ENCODE measurements around the gene LGALS16. TPM values are rescaled to one million over a fixed set of nuclear protein-coding genes. Genes with fewer than 3 reads are reported as not detected.

LGALS16 gene
- total and polyA plus RNA-seq, 2 donors (not counting 1 experiment from before 2014, with no cell fraction given) = not detected

- Mint-ChIP-seq H3K27ac (no peak overlapping the region), H3K4me3 (no peak overlapping the region), H3K9me3 (ENCODE audit: insufficient read depth) (no peaks in the 10 kb centered on the region), H3K4me1 (peaks cover 4% of the 10 kb centered on the region), H3K27me3 (peaks cover 38% of the 10 kb centered on the region)
- Histone ChIP-seq H4K20me1 (ENCODE audit: control insufficient read depth, insufficient read depth, low read length, poor library complexity, severe bottlenecking) (no peaks in the 10 kb centered on the region), H2AFZ (ENCODE audit: insufficient read depth, low read depth, low read length, poor library complexity, severe bottlenecking) (no peak overlapping the region), H3K9ac (ENCODE audit: low read length) (no peak overlapping the region), H3K9me3 (ENCODE audit: control extremely low read depth in 1 of 3, control insufficient read depth in 2 of 3, insufficient read depth in 1 of 3, low read length in 2 of 3) (no peaks in the 10 kb centered on the region), H3K36me3 (replicated peaks in 1 of 2; ENCODE audit: control extremely low read depth in 1 of 2, control insufficient read depth in 1 of 2, extremely low read depth in 1 of 2, insufficient read depth in 2 of 2, low read length in 1 of 2) (no peaks in the 10 kb centered on the region), H3K27me3 (replicated peaks in 1 of 4; ENCODE audit: control extremely low read depth in 1 of 4, control insufficient read depth in 3 of 4, insufficient read depth in 4 of 4, low read length in 3 of 4) (peaks cover 0 to 12% (median 4%) of the 10 kb centered on the region in 4 experiments), H3K27ac (ENCODE audit: low read length in 2 of 2) (no peak overlapping the region), H3K79me2 (ENCODE audit: control insufficient read depth, insufficient read depth, low read length) (no peaks in the 10 kb centered on the region), H3K4me2 (replicated peaks; ENCODE audit: low read depth, low read length, poor library complexity, severe bottlenecking) (no peak overlapping the region), H3K4me3 (ENCODE audit: control extremely low read depth in 1 of 5, extremely low read depth in 1 of 5, insufficient read depth in 1 of 5, low read depth in 2 of 5, low read length in 4 of 5) (no peak overlapping the region), H3K4me1 (ENCODE audit: control insufficient read depth in 2 of 2, insufficient read depth in 2 of 2, low read length in 2 of 2) (peaks cover 0 to 3% of the 10 kb centered on the region in 2 donors)
- 0% methylated on average over 1 of the region's 3 CpGs for WGBS (ENCODE audit: insufficient coverage)
- no peak for TF ChIP-seq EZH2 (IDR thresholded peaks at IDR 0.05; ENCODE audit: borderline replicate concordance, insufficient read depth, low read depth, low read length, poor library complexity, severe bottlenecking)
- TF ChIP-seq CTCF (IDR thresholded peaks at IDR 0.05) = no peak
- ChIA-PET POLR2A (no interaction called here), CTCF (interaction anchor here (0.9 to 6.7 kb wide), 2 partner anchors 124 to 201 kb away, joined by 3 to 91 read pairs; no protein-coding TSS in a partner anchor)
- intact Hi-C loops (cut with micrococcal nuclease) = no loop called here
- ATAC-seq (ENCODE audit: low read depth) = no peak
- no peak for DNase-seq
These were observed 20.3 kb downstream of the LGALS16 start for GRCh38 chr19:39676004-39676403.

GRCh38 chr19:39677961-39678889 is 22.5 kb downstream of the LGALS16 start:
- Histone ChIP-seq H2AFZ (ENCODE audit: insufficient read depth, low read depth, low read length, poor library complexity, severe bottlenecking) (no peak overlapping the region), H4K20me1 (ENCODE audit: control insufficient read depth, insufficient read depth, low read length, poor library complexity, severe bottlenecking) (no peaks in the 10 kb centered on the region), H3K4me1 (ENCODE audit: control insufficient read depth in 2 of 2, insufficient read depth in 2 of 2, low read length in 2 of 2) (no peaks in the 10 kb centered on the region), H3K27me3 (replicated peaks in 1 of 4; ENCODE audit: control extremely low read depth in 1 of 4, control insufficient read depth in 3 of 4, insufficient read depth in 4 of 4, low read length in 3 of 4) (peaks cover 0 to 12% (median 2%) of the 10 kb centered on the region in 4 experiments), H3K27ac (ENCODE audit: low read length in 2 of 2) (no peak overlapping the region), H3K36me3 (replicated peaks in 1 of 2; ENCODE audit: control extremely low read depth in 1 of 2, control insufficient read depth in 1 of 2, extremely low read depth in 1 of 2, insufficient read depth in 2 of 2, low read length in 1 of 2) (no peaks in the 10 kb centered on the region), H3K79me2 (ENCODE audit: control insufficient read depth, insufficient read depth, low read length) (no peaks in the 10 kb centered on the region), H3K4me2 (replicated peaks; ENCODE audit: low read depth, low read length, poor library complexity, severe bottlenecking) (no peak overlapping the region), H3K9me3 (ENCODE audit: control extremely low read depth in 1 of 3, control insufficient read depth in 2 of 3, insufficient read depth in 1 of 3, low read length in 2 of 3) (no peaks in the 10 kb centered on the region), H3K4me3 (ENCODE audit: control extremely low read depth in 1 of 5, extremely low read depth in 1 of 5, insufficient read depth in 1 of 5, low read depth in 2 of 5, low read length in 4 of 5) (no peak overlapping the region), H3K9ac (ENCODE audit: low read length) (no peak overlapping the region)
- ATAC-seq (ENCODE audit: low read depth) = no peak
- WGBS (ENCODE audit: insufficient coverage) = 92% methylated on average over 8 of the region's 10 CpGs
- Mint-ChIP-seq H3K27me3 (peaks cover 41% of the 10 kb centered on the region), H3K27ac (no peak overlapping the region), H3K9me3 (ENCODE audit: insufficient read depth) (no peaks in the 10 kb centered on the region), H3K4me3 (no peak overlapping the region), H3K4me1 (no peaks in the 10 kb centered on the region)
- DNase-seq = no peak
- POLR2A ChIA-PET = no interaction called here
- TF ChIP-seq CTCF (IDR thresholded peaks at IDR 0.05) (no peak), EZH2 (IDR thresholded peaks at IDR 0.05; ENCODE audit: borderline replicate concordance, insufficient read depth, low read depth, low read length, poor library complexity, severe bottlenecking) (no peak)
- intact Hi-C loops (cut with micrococcal nuclease) = no loop called here
- CTCF ChIA-PET = no interaction called here

All from B cell (primary cell).